Posterior vena cava (tissue), 2 donors: ENCODE data around the gene GRK2. TPM values are rescaled to one million over a fixed set of nuclear protein-coding genes. Genes with fewer than 3 reads are reported as not detected.

Source experiments
- DNase-seq: peaks from one replicate; pipeline ENCODE4 v3.0.0-alpha.2; 2020; ENCODE audit warnings: low spot score
- intact Hi-C, 2 donors: fragments of 100-400 bp; cut with DNase I; formaldehyde crosslinking; loops; one replicate each; pipeline versions ENCODE4 v1.14.1 to v1.14.2; 2022 to 2023
- total RNA-seq, 2 donors: library from RNA; stranded (reverse); fragmentation: NEBNext Ultra II Directional; extraction: Animal tissue kit (Norgen Biotek cat#: 25700); gene quantifications; one replicate each; pipeline ENCODE4 v1.2.1, GENCODE V29; 2021
- donor health status: DM: yes; HTN: yes; CAD: no.
- donor health status: DM: yes; HTN: yes; CAD: no.

Gene GRK2
- total RNA-seq, 2 donors from 2014 or later = 50.4 to 58.2 TPM

DNA sequence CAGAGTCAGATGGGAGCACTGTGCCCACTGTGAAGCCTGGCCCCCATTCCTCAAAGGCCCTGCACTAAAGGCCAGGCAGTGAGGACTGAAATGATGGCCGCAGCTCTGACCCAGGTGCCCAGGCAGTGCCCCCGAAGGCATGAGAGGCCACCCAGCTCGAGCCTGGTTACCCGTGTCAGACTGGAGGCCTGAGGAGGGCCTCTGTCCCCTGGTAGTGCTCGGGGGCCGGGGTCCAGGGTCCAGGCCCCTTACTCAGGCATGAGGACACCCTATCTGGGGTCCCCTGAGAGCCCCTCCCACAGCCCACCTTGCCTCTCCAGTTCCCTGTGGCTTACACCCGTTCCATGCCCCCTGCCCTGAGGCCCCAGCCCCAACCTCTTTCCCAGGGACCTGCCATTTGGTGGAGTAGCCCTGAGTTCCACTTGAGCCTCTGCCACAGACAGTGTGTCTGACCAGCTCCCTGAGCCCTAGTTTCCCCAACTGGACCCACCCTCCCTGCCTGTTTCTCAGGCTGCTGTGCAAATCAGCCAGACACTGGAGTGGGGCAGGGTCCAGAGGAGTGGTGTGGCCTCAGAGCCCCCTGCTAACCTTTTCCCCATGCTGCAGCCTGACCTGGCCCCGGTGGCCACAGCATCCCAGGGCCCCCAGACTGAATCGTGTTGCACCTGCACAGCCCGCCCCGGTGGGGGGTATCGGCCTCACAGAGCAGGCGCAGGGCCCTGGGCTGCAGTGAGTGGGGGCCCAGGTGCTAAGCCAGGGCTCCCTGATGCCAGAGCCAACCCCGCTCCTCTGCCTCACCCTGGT is 12.1 kb downstream of the GRK2 start:
- peak; percentile 68 for DNase-seq
- intact Hi-C loops = no loop called here

DNA sequence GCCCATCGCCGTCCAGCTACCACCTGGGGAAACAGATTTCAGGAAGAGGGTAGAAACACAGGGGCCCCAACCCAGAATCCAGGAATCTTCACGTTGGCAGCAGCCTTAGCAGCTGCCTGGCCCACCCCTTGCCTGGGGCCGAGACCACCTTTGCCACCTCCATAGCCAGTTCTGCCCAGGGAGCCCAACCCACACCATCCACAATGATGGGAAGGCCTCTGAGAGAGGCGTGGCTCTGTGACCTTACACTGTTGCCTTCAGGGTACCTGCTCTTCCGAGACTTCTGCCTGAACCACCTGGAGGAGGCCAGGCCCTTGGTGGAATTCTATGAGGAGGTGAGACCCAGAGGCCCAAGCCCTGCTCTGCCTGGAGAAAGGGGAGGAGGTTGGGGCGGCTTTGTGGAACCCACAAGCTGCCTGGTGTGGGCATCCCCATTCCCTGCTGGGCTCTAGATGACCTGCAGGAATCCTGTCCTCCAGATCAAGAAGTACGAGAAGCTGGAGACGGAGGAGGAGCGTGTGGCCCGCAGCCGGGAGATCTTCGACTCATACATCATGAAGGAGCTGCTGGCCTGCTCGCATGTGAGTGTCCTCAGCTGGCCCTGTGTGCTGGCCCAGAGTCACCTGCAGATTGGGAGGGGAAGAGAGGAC is 12.8 kb downstream of the GRK2 start:
- peak; percentile 62 for DNase-seq
- intact Hi-C loops = no loop called here

DNA sequence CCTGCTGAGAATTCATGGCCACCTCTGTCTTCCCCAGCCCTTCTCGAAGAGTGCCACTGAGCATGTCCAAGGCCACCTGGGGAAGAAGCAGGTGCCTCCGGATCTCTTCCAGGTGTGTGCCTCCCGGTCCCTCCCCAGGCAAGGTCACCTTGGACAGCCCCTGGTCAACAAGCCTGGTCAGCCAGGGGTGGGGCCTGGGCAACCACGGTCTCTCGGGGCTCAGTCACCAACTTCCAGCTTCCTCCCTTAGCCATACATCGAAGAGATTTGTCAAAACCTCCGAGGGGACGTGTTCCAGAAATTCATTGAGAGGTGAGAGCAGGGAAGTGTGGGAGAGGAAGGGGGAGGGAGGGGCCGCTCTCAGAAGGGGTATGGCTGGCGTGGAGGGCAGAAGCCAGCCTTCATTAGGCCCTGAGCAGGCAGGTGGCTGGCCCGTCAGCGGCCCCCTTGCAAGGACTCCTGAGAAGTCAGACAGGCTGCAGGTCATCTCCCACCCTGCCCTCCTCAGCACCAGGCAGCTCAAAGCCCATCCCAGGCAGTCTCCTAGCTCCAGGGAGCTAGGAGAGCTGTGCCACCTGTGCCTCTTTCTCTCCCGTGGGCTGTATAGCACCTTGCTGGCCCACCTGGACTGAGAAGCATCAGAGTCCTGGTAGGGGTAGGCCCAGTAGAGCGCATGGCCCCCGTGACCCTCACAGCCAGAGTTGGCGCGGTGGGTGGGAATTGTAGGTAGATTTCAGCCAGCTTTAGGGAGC is 13.5 kb downstream of the GRK2 start:
- DNase-seq = no peak
- intact Hi-C loops = no loop called here

DNA sequence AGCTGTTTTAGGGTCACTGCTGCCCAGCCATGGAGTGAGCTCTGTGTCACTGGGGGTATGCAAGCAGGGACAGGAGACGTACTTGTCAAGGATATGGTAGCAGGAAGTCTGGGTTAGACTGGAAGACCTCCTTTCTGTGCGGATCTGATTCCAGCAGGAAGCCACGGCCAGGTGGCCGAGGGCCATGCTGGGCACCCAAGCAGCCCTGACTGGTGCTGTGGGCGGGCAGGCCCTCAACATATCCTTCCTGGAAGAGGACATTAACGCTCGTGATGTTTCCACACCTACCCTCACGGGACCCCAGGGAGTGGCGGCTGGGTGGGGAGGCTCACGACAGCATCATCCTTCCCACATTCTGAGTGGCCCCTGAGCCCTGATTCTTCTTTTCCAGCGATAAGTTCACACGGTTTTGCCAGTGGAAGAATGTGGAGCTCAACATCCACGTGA is 14.1 kb downstream of the GRK2 start:
- intact Hi-C loops = no loop called here
- peak; percentile 73 for DNase-seq

DNA sequence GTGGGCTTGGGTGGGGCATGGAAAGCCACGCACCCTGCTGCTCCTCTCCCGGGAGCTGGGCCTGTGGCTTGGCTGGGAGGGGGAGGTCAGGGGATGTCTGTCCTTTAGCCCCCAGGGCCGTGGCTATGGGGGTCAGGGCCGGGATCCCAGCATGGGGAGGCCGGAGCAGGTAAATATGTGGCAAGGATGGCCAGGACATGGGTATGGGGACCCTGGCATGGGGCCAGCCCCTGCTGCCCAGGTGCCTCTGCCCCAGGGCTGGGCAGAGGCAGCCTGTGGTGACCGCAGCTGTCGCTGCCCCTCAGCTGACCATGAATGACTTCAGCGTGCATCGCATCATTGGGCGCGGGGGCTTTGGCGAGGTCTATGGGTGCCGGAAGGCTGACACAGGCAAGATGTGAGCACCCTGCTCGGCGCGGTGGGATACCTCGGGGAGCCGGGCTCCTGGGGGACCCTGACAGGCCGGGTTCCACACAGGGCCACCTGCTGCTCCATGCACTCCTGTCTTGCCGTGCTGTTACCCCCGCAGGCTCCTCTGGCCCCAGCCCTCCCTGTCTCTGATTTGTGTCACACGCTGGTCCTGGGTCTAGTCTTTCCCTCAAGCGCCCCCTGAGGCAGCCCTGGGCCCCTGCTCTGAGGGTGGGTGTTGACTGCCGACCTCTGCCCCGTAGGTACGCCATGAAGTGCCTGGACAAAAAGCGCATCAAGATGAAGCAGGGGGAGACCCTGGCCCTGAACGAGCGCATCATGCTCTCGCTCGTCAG is 14.7 kb downstream of the GRK2 start:
- intact Hi-C loops = no loop called here
- peak; percentile 81 for DNase-seq

DNA sequence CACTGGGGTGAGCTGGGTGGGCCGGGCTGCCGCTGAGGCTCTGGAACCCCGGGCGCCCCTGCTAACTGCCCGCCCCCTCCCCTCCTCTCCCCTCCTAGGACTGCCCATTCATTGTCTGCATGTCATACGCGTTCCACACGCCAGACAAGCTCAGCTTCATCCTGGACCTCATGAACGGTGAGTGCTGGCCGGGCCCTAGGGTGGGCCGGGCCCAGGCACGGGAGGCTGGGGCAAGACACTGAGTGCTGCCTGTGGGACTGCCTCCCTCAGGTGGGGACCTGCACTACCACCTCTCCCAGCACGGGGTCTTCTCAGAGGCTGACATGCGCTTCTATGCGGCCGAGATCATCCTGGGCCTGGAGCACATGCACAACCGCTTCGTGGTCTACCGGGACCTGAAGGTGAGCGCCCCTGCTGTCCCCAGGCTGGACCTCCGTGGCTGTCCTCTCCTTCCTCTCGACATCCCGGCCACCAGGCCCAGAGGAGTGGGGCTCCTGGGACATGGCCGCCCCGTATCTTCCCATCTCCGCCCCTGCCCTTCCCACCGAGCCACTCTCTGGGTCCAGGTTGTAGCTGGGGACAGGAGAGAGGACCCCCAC is 15.4 kb downstream of the GRK2 start:
- intact Hi-C loops = no loop called here
- peak; percentile 78 for DNase-seq

DNA sequence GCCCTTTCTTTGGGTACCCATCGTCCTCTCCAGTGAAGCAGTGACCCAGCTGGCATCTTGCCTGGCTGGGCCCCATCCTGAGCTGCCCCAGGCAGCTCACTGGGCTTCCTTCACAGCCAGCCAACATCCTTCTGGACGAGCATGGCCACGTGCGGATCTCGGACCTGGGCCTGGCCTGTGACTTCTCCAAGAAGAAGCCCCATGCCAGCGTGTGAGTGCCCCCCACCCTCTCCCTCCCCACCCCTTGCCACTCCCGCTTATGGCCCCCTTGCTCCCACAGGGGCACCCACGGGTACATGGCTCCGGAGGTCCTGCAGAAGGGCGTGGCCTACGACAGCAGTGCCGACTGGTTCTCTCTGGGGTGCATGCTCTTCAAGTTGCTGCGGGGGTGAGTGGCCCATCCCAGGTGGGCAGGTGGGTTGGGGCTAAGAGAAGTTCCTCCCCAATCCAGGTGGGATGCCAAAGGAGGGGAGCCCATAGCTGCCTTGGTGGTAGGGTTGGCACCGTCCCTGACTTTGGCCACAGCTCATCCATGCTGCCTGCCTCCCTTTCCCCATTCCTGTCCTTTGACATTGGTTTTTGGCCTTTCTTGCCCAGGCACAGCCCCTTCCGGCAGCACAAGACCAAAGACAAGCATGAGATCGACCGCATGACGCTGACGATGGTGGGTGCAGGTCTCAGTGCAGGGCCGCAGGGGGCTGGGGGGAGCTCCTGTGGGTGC is 16.0 kb downstream of the GRK2 start:
- peak; percentile 77 for DNase-seq
- intact Hi-C loops = no loop called here

DNA sequence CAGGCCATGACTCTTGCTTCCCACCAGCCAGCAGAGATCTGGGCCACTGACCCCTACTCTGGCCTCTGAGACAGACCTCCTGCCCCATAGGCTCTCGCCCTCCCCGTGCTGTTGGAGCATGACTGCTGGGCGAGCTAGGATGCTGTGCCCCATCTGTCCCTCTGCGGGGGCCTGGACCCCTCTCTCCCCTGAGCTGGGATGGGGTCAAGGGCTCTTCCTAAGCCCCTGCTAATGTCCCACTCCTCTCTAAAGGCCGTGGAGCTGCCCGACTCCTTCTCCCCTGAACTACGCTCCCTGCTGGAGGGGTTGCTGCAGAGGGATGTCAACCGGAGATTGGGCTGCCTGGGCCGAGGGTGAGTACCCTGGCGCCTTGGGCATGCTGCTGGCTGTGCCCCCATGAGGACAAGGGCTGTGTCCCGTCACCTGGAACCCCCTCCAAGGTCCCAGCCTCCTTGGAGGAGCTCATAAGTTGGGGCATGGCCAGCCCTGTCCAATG is 16.7 kb downstream of the GRK2 start:
- intact Hi-C loops = no loop called here
- peak; percentile 78 for DNase-seq

DNA sequence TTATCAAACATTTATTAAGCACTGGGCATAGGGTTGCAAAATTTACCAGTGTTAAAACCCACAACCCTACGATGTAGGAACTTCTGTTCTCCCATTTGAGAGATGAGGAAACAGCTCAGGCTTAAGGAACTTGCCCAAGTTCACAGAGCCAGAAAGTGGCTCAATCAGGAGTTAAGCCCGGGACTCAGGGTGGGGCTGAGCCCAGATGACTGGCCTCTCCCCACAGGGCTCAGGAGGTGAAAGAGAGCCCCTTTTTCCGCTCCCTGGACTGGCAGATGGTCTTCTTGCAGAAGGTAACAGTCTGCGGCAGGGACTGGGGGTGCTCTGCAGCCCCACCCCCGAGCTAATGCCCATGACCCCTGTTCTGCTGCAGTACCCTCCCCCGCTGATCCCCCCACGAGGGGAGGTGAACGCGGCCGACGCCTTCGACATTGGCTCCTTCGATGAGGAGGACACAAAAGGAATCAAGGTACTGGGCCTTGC is 17.2 kb downstream of the GRK2 start:
- DNase-seq = no peak

DNA sequence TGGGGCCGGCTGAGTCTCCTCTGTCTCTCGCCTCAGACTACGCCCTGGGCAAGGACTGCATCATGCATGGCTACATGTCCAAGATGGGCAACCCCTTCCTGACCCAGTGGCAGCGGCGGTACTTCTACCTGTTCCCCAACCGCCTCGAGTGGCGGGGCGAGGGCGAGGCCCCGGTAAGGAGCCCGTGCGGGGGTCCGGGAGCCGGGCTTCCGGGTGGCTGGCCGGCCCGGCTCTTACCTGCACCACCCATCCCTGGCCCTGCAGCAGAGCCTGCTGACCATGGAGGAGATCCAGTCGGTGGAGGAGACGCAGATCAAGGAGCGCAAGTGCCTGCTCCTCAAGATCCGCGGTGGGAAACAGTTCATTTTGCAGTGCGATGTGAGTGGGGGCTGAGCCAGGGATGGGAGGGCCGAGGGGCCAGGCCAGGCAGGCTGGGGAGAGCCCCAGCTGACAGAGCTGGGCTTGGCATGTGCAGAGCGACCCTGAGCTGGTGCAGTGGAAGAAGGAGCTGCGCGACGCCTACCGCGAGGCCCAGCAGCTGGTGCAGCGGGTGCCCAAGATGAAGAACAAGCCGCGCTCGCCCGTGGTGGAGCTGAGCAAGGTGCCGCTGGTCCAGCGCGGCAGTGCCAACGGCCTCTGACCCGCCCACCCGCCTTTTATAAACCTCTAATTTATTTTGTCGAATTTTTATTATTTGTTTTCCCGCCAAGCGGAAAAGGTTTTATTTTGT is 18.7 kb downstream of the GRK2 start:
- DNase-seq = peak; percentile 78
- intact Hi-C loops = no loop called here

More for the DNA sequence above, 17.2 kb downstream of the GRK2 start:
- intact Hi-C loops = no loop called here

DNA sequence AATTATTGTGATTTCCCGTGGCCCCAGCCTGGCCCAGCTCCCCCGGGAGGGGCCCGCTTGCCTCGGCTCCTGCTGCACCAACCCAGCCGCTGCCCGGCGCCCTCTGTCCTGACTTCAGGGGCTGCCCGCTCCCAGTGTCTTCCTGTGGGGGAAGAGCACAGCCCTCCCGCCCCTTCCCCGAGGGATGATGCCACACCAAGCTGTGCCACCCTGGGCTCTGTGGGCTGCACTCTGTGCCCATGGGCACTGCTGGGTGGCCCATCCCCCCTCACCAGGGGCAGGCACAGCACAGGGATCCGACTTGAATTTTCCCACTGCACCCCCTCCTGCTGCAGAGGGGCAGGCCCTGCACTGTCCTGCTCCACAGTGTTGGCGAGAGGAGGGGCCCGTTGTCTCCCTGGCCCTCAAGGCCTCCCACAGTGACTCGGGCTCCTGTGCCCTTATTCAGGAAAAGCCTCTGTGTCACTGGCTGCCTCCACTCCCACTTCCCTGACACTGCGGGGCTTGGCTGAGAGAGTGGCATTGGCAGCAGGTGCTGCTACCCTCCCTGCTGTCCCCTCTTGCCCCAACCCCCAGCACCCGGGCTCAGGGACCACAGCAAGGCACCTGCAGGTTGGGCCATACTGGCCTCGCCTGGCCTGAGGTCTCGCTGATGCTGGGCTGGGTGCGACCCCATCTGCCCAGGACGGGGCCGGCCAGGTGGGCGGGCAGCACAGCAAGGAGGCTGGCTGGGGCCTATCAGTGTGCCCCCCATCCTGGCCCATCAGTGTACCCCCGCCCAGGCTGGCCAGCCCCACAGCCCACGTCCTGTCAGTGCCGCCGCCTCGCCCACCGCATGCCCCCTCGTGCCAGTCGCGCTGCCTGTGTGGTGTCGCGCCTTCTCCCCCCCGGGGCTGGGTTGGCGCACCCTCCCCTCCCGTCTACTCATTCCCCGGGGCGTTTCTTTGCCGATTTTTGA is 19.5 kb downstream of the GRK2 start:
- intact Hi-C loops = no loop called here
- DNase-seq = peak; percentile 82

DNA sequence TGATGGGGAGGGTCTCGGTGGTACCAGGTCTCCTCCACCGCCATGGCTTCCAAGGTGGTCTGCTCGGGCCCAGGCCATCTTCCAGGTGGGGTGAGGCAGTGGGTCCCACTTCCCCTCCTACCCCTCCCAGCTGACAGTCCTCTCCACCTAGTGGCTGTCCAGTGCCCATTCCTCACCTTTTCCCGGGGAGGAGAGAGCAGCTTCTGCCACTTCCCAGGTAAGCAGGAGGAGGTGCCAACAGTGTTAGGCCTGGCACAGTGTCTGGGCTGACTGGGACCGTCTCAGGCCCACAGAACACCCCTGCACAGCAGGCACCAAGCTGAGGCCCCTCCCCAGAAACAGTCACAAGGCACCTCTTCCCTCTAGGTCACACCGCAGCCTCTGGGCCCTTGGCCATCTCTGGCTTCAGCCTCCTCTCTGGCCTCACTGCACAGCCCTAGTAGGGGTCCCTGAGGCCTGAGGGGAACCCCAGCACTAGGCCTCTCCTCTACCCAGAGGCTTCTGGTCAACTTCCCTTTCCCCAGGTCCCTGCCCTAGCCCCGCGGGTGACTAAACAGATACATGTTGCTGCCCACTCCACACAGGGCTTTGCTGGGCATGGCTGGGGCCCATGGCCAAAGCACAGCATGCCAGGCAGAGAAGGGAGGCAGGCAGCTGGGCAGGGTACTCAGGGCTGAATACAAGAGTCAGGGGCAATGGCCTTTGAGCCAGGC is 20.5 kb downstream of the GRK2 start:
- intact Hi-C loops = no loop called here
- peak; percentile 83 for DNase-seq

DNA sequence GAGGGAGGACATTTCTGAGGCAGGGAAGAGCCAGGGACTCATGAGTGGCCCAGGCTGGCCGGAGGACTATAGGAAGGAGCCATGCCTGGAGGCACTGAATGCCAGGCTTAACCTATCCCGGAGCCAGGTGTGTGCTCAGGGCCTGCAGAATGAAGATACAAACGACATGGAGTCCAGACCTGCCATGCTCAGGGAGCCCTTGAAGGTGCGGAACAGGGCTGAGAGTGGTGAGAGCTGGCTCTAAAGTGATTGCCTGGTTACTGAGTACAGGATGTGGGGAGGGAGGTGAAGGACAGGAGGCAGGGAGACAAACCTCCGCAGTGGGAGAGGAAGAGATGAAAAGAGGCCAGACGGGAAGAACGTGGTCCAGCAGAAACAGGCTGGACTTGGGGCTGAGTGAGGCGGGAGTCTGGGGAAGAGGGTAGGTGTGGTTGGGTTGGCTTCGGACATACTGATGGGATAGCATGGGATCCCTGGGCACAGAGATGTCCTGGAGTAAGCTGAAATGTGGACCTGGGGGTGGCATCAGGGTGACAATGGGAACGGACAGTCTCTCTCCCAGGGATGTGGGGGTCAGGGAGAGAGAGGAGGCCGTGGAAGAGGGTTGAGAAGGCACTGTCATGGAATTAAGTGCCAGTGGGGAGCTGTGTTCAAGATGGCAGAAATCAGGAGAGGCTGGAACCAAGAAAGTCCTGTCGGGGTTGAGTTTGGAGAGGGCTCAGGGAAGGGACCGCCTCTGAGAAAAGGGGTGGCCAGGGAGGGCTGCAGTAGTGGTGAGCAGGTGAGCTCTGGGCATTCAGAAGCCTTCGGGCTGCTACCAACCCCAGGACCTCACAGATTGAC is 21.3 kb downstream of the GRK2 start:
- peak; percentile 57 for DNase-seq
- intact Hi-C loops = no loop called here

DNA sequence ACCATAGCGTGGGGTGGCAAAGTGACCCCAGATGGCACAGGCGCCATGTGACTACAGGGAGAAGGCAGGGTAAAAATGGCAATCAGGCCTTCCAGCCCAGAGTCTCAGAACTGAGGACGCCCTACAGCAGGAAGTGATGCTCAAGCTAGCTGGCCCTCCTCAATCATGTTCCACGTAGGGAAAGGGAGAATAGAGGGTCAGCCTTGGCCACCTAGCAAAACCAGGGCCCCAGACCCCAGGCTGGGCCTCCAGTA is 21.9 kb downstream of the GRK2 start:
- no peak for DNase-seq
- intact Hi-C loops = no loop called here
